A549 (cell line): ENCODE results near the gene SEMA7A. TPM values are rescaled to one million over a fixed set of nuclear protein-coding genes. Genes with fewer than 3 reads are reported as not detected.

Source experiments
- ATAC-seq, 2 experiments: fragments of 200-7000 bp in 1 of 2; fragments of >200 bp in 1 of 2; cut with Nextera tagmentation in 1 of 2; cut with Tn5 transposase in 1 of 2; 3 replicates each; pipeline versions ENCODE4 v1.8.0 to v1.9.1; 2018 to 2020; ENCODE audit warnings: mild to moderate bottlenecking in 1 of 2, moderate library complexity in 1 of 2
- CTCF ChIA-PET: fragments of 300-600 bp; sonication (Branson Sonifier 250); formaldehyde crosslinking; extraction: SDS; loops from one replicate; lab custom pipeline; 2021; ENCODE audit warnings: antibody characterized with exemption, inconsistent platforms; lab: Yijun Ruan, JAX
- POLR2A ChIA-PET: fragments of 350-600 bp; formaldehyde crosslinking; extraction: SDS; loops from one replicate; lab custom pipeline; 2021; ENCODE audit warnings: antibody characterized with exemption, inconsistent platforms; lab: Yijun Ruan, JAX
- DNase-seq, 2 experiments: peaks; one replicate each; pipeline versions ENCODE4 v3.0.0 to v3.0.0-alpha.2; 2011 to 2016; ENCODE audit warnings: low read depth in 1 of 2, low spot score in 1 of 2
- FAIRE-seq: peaks from 2 replicates; lab custom pipeline; 2011; peaks lifted over from hg19 to GRCh38; lab: Jason Lieb, UNC
- H3K27ac ChIP-seq, 2 experiments: fragments of >200 bp; sonication (Bioruptor Twin); formaldehyde crosslinking; 3 replicates each; pipeline ENCODE4 v1.5.1; 2016 to 2017
- H3K4me1 ChIP-seq: fragments of >200 bp; sonication (Bioruptor Twin); formaldehyde crosslinking; 3 replicates; pipeline ENCODE4 v1.6.1; 2016
- H3K4me2 ChIP-seq: fragments of >200 bp; sonication (Bioruptor Twin); formaldehyde crosslinking; 3 replicates; pipeline ENCODE4 v1.6.1; 2016
- H3K4me3 ChIP-seq: fragments of >200 bp; sonication (Bioruptor Twin); formaldehyde crosslinking; 3 replicates; pipeline ENCODE4 v1.5.1; 2016
- H3K9me3 ChIP-seq: fragments of >200 bp; sonication (Bioruptor Twin); formaldehyde crosslinking; 3 replicates; pipeline ENCODE4 v1.6.1; 2016
- BCL3 ChIP-seq: fragments of >200 bp; sonication (Bioruptor Twin); formaldehyde crosslinking; IDR thresholded peaks from 3 replicates; pipeline ENCODE4 v1.6.1; 2016
- CBX2 ChIP-seq: fragments of 200-600 bp; sonication (generic); IDR thresholded peaks from 2 replicates; pipeline ENCODE4 v1.6.1; 2016; ENCODE audit warnings: low read depth, mild to moderate bottlenecking, borderline replicate concordance
- CTCF ChIP-seq: fragments of >200 bp; sonication (Bioruptor Twin); formaldehyde crosslinking; IDR thresholded peaks from 3 replicates; pipeline ENCODE4 v1.5.1; 2016
- EHF ChIP-seq: fragments of 250-450 bp; sonication (Bioruptor Pico); IDR thresholded peaks from 2 replicates; pipeline ENCODE4 v1.5.0; 2020; ENCODE audit warnings: mild to moderate bottlenecking
- EHMT2 ChIP-seq: fragments of 200-600 bp; sonication (generic); IDR thresholded peaks from 2 replicates; pipeline ENCODE4 v1.6.1; 2016; ENCODE audit warnings: antibody characterized with exemption, low read depth, mild to moderate bottlenecking, moderate library complexity
- FOSB ChIP-seq: fragments of 250-450 bp; sonication (Bioruptor Pico); IDR thresholded peaks from 2 replicates; pipeline ENCODE4 v1.5.0; 2020; ENCODE audit warnings: mild to moderate bottlenecking, moderate library complexity
- FOXS1 ChIP-seq: fragments of 250-450 bp; sonication (Bioruptor Pico); IDR thresholded peaks from 2 replicates; pipeline ENCODE4 v1.5.0; 2020; ENCODE audit warnings: mild to moderate bottlenecking, moderate library complexity
- HDAC2 ChIP-seq: fragments of 200-600 bp; sonication (generic); IDR thresholded peaks from 2 replicates; pipeline ENCODE4 v1.6.1; 2016
- HOXB13 ChIP-seq: fragments of 250-450 bp; sonication (Bioruptor Pico); IDR thresholded peaks from 2 replicates; pipeline ENCODE4 v1.5.0; 2020; ENCODE audit warnings: low read depth, mild to moderate bottlenecking, moderate library complexity
- JUN ChIP-seq, 2 experiments: fragments of >200 bp; sonication (Bioruptor Twin); formaldehyde crosslinking; IDR thresholded peaks; 2 replicates in 1 of 2; 3 replicates in 1 of 2; pipeline ENCODE4 v1.6.1; 2016 to 2017
- NPAS2 ChIP-seq: fragments of 250-450 bp; sonication (Bioruptor Pico); IDR thresholded peaks from 2 replicates; pipeline ENCODE4 v1.8.0; 2022; ENCODE audit warnings: mild to moderate bottlenecking, moderate library complexity, borderline replicate concordance
- POLR2AphosphoS2 ChIP-seq: conservative IDR thresholded peaks from 2 replicates; pipeline ENCODE4 v1.6.1; 2012; ENCODE audit warnings: low read length, improper control_type of control experiment, inconsistent platforms
- RAD21 ChIP-seq, 2 experiments: fragments of >200 bp in 1 of 2; sonication (Bioruptor Twin) in 1 of 2; formaldehyde crosslinking in 1 of 2; IDR thresholded peaks in 1 of 2; conservative IDR thresholded peaks in 1 of 2; 2 replicates in 1 of 2; 3 replicates in 1 of 2; pipeline ENCODE4 v1.6.1; 2012 to 2018; ENCODE audit warnings: inconsistent platforms in 1 of 2
- RARB ChIP-seq: fragments of 250-450 bp; sonication (Bioruptor Pico); IDR thresholded peaks from 2 replicates; pipeline ENCODE4 v1.8.0; 2021; ENCODE audit warnings: mild to moderate bottlenecking, moderate library complexity
- SREBF2 ChIP-seq: fragments of 450-650 bp; IDR thresholded peaks from 2 replicates; pipeline ENCODE4 v1.6.1; 2014; ENCODE audit warnings: mild to moderate bottlenecking, moderate library complexity
- USF2 ChIP-seq: fragments of 450-650 bp; IDR thresholded peaks from 2 replicates; pipeline ENCODE4 v1.6.1; 2014; ENCODE audit warnings: antibody characterized with exemption
- ZFP36 ChIP-seq: fragments of 450-650 bp; IDR thresholded peaks from 2 replicates; pipeline ENCODE4 v1.6.1; 2014; ENCODE audit warnings: borderline replicate concordance; ENCODE audit not compliant: partially characterized antibody
- WGBS: methylation state at CpG from one replicate; pipeline ENCODE4 v1.1.6; 2017; ENCODE audit errors: missing lambda C conversion rate; 5-methylcytosine and 5-hydroxymethylcytosine counted together
- polyA plus RNA-seq, 4 experiments: library from polyadenylated mRNA; depleted of rRNA in 3 of 4; stranded (reverse); fragments of >200 nt; fragmentation: RNase III in 1 of 4; extraction: RNeasy Plus Mini Kit Qiagen cat#74134 plus additional on column Dnase treatment in 1 of 4; gene quantifications; 2 replicates in 3 of 4; 3 replicates in 1 of 4; pipeline ENCODE4 v1.2.3, GENCODE V29; 2011 to 2017
- TF ChIP-seq, protein P1 (sequence below): fragments of 150-350 bp; IDR thresholded peaks from 2 replicates; pipeline ENCODE4 v1.6.1; 2014; ENCODE audit warnings: low read depth, mild to moderate bottlenecking, low read length

Gene SEMA7A
- polyA plus RNA-seq, 2 of the 4 experiments (the other 2 are of a cell fraction): 0.44 to 1.2 TPM

DNA sequence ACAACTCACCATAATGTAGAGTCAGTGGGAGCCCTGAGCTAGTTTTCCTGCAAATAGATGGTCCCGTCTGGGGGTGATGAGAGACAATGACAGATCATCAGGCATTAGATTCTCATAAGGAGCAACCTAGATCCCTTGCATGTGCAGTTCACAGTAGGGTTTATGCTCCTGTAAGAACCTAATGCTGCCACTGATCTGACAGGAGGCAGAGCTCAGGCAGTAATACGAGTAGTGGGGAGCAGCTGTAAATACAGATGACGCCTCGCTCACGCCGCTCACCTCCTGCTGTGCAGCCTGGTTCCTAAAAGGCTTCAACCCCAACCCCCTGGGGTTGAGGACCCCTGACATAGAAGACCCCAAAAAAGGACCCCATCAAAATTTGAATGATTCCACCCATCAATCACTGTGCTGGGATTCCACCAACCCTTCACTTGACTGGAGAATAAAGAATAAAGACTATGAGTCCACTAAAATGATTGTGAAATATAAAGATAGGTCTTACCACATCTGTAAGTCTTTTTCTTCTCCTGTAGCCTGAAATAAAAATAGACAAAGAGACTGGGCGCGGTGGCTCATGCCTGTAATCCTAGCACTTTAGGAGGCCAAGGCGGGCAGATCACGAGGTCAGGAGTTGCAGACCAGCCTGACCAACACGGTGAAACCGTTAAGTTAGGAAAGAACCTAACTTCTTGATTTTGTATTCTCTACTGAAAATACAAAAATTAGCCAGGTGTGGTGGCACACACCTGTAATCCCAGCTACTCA, 37.1 kb upstream of the SEMA7A start:
- Histone ChIP-seq H3K4me1 (no peaks in the 10 kb centered on the region), H3K4me2 (no peak overlapping the region), H3K27ac (no peak overlapping the region), H3K4me3 (no peak overlapping the region), H3K9me3 (no peaks in the 10 kb centered on the region)
- 90% methylated on average over 12 of the region's 12 CpGs for WGBS
- ATAC-seq (no peak), DNase-seq (no peak), FAIRE-seq (no peak)
- TF ChIP-seq RARB (no peak), CTCF (no peak), NPAS2 (no peak), FOSB (no peak), USF2 (no peak), FOXS1 (CRISPR knock-in tag) (no peak), HOXB13 (CRISPR knock-in tag) (no peak), EHMT2 (no peak), ZFP36 (no peak)
- TF ChIP-seq, protein P1, sequence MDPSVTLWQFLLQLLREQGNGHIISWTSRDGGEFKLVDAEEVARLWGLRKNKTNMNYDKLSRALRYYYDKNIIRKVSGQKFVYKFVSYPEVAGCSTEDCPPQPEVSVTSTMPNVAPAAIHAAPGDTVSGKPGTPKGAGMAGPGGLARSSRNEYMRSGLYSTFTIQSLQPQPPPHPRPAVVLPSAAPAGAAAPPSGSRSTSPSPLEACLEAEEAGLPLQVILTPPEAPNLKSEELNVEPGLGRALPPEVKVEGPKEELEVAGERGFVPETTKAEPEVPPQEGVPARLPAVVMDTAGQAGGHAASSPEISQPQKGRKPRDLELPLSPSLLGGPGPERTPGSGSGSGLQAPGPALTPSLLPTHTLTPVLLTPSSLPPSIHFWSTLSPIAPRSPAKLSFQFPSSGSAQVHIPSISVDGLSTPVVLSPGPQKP: no peak
- POLR2A ChIA-PET: no interaction called here
- CTCF ChIA-PET: interaction anchor here (1.0 to 1.8 kb wide), 2 partner anchors 36 to 161 kb away, joined by 3 read pairs; no protein-coding TSS in a partner anchor

GRCh38 chr15:74468341-74469032, 34.7 kb upstream of the SEMA7A start:
- DNase-seq: no peak
- no peaks in the 10 kb centered on the region for H3K4me1 ChIP-seq
- ChIA-PET CTCF (no interaction called here), POLR2A (no interaction called here)
- no peak overlapping the region for H3K27ac ChIP-seq
- FAIRE-seq: no peak
- TF ChIP-seq JUN (IDR thresholded peaks at IDR 0.05): no peak
- TF ChIP-seq EHMT2: no peak
- no peak for TF ChIP-seq EHF (CRISPR knock-in tag)
- TF ChIP-seq RAD21 (conservative IDR thresholded peaks at IDR 0.05 in 1 of 2, IDR thresholded peaks at IDR 0.05 in 1 of 2): no peak
- no peak for TF ChIP-seq HOXB13 (CRISPR knock-in tag)
- TF ChIP-seq HDAC2: no peak
- TF ChIP-seq SREBF2: no peak
- TF ChIP-seq CBX2: no peak
- no peak for TF ChIP-seq BCL3
- TF ChIP-seq CTCF: no peak
- no peak for TF ChIP-seq POLR2AphosphoS2
- no peak overlapping the region for H3K4me2 ChIP-seq
- whole genome bisulfite sequencing: 99% methylated on average over 6 of the region's 6 CpGs
- H3K9me3 ChIP-seq: no peaks in the 10 kb centered on the region
- no peak overlapping the region for H3K4me3 ChIP-seq
- ATAC-seq: no peak
